Measurements from ENCODE around the gene SND1. TPM values are rescaled to one million over a fixed set of nuclear protein-coding genes. Genes with fewer than 3 reads are reported as not detected.

SND1 gene
- total and polyA plus RNA-seq, 2 of the 4 experiments (the other 2 are of a cell fraction), result 154 to 294 TPM

- no peaks in the 10 kb centered on the region for H3K9me3 ChIP-seq (ENCODE audit: control insufficient read depth, insufficient read depth, low read length)
- TF ChIP-seq NFE2L2 (IDR thresholded peaks at IDR 0.05; ENCODE audit: low read depth, low read length) (no peak), USF2 (IDR thresholded peaks at IDR 0.05; ENCODE audit: low read depth, low read length) (no peak), CTCF (conservative IDR thresholded peaks at IDR 0.05; ENCODE audit: low read depth, low read length) (no peak), POLR2A (IDR thresholded peaks at IDR 0.05; ENCODE audit: low read depth, low read length) (no peak), FOS (IDR thresholded peaks at IDR 0.05; ENCODE audit: low read depth, low read length) (no peak), MXI1 (IDR thresholded peaks at IDR 0.05; ENCODE audit: borderline replicate concordance, low read depth, low read length) (no peak), BHLHE40 (IDR thresholded peaks at IDR 0.05; ENCODE audit: low read depth, low read length) (no peak), RFX5 (IDR thresholded peaks at IDR 0.05; ENCODE audit: low read depth, low read length) (no peak), CEBPB (IDR thresholded peaks at IDR 0.05; ENCODE audit: low read depth, low read length) (no peak), MAFK (IDR thresholded peaks at IDR 0.05; ENCODE audit: low read depth, low read length) (no peak), RAD21 (IDR thresholded peaks at IDR 0.05; ENCODE audit: low read length) (no peak), MAZ (IDR thresholded peaks at IDR 0.05; ENCODE audit: borderline replicate concordance, low read depth, low read length) (no peak), RCOR1 (IDR thresholded peaks at IDR 0.05; ENCODE audit: insufficient replicate concordance, low read length) (no peak), CHD1 (IDR thresholded peaks at IDR 0.05; ENCODE audit: low read depth, low read length) (no peak), ELK1 (IDR thresholded peaks at IDR 0.05; ENCODE audit: borderline replicate concordance, low read depth, low read length) (no peak)
- H3K9ac ChIP-seq (ENCODE audit: low read depth, low read length), result no peak overlapping the region
- H3K27me3 ChIP-seq (ENCODE audit: control insufficient read depth, insufficient read depth, low read length), result no peaks in the 10 kb centered on the region
- H2AK5ac ChIP-seq (ENCODE audit: low read depth, low read length), result no peak overlapping the region
- no peak overlapping the region for H2AFZ ChIP-seq (replicated peaks; ENCODE audit: low read length, poor library complexity)
- H2BK120ac ChIP-seq (ENCODE audit: low read depth, low read length), result no peak overlapping the region
- no peak overlapping the region for H3K23ac ChIP-seq (ENCODE audit: low read depth, low read length)
- no peak overlapping the region for H3K4me2 ChIP-seq (ENCODE audit: low read depth, low read length)
- no peak overlapping the region for H2BK5ac ChIP-seq (ENCODE audit: low read depth, low read length, poor library complexity, severe bottlenecking)
- H4K5ac ChIP-seq (ENCODE audit: low read depth, low read length), result no peak overlapping the region
- no peak overlapping the region for H3K56ac ChIP-seq (ENCODE audit: extremely low read depth, insufficient read depth, low read length)
- peaks cover 22% of the 10 kb centered on the region for H3K36me3 ChIP-seq (ENCODE audit: control insufficient read depth, insufficient read depth, low read length)
- ATAC-seq (ENCODE audit: low read depth), result no peak
- no peak overlapping the region for H4K91ac ChIP-seq (ENCODE audit: insufficient read depth, low read depth, low read length)
- POLR2A ChIA-PET (ENCODE audit: unreplicated experiment), result no interaction called here
- no peak overlapping the region for H3K4ac ChIP-seq (ENCODE audit: low read depth, low read length)
- peaks cover 4% of the 10 kb centered on the region for H3K9me1 ChIP-seq (ENCODE audit: insufficient read depth, low read length)
- dilution Hi-C loops (cut with HindIII; ENCODE audit: low sequenced_read_pairs, unreplicated experiment), result no loop called here
- in situ Hi-C loops (cut with MboI; ENCODE audit: low sequenced_read_pairs), result no loop called here
- no peak overlapping the region for H2BK20ac ChIP-seq (ENCODE audit: low read depth, low read length)
- intact Hi-C loops (cut with micrococcal nuclease), result no loop called here
- no peak for DNase-seq
- WGBS, 2 experiments (ENCODE audit: extremely low coverage in 2 of 2, insufficient read length in 1 of 2), result no CpG with 5 or more reads among the region's 3 CpGs
- peaks cover 48 to 80% of the 10 kb centered on the region in 2 experiments for H3K79me1 ChIP-seq (ENCODE audit: low read depth in 1 of 2, low read length in 2 of 2)
- CTCF ChIA-PET, result no interaction called here
- no TSS peak for BruUV-seq (replicated peaks)
- H4K20me1 ChIP-seq (ENCODE audit: insufficient read depth, low read length), result peaks cover 37% of the 10 kb centered on the region
- H3K4me1 ChIP-seq (ENCODE audit: control insufficient read depth, insufficient read depth, low read length), result no peaks in the 10 kb centered on the region
- H4K8ac ChIP-seq (ENCODE audit: low read depth in 2 of 2, low read length in 2 of 2), result no peak overlapping the region
- H3K14ac ChIP-seq (replicated peaks; ENCODE audit: low read depth, low read length), result no peak overlapping the region
- H2BK15ac ChIP-seq (ENCODE audit: low read depth, low read length), result no peak overlapping the region
- H2AK9ac ChIP-seq (replicated peaks; ENCODE audit: low read depth, low read length, poor library complexity), result no peak overlapping the region
- H3K4me3 ChIP-seq (ENCODE audit: insufficient read depth, low read depth, low read length), result no peak overlapping the region
- H3K27ac ChIP-seq (ENCODE audit: insufficient read depth, low read length), result no peak overlapping the region
- H3K18ac ChIP-seq (ENCODE audit: low read depth, low read length), result no peak overlapping the region
Observed at GRCh38 chr7:127690337-127690736, 38.3 kb downstream of the SND1 start.
